Measurements from ENCODE around the gene CCDC92.

DNA sequence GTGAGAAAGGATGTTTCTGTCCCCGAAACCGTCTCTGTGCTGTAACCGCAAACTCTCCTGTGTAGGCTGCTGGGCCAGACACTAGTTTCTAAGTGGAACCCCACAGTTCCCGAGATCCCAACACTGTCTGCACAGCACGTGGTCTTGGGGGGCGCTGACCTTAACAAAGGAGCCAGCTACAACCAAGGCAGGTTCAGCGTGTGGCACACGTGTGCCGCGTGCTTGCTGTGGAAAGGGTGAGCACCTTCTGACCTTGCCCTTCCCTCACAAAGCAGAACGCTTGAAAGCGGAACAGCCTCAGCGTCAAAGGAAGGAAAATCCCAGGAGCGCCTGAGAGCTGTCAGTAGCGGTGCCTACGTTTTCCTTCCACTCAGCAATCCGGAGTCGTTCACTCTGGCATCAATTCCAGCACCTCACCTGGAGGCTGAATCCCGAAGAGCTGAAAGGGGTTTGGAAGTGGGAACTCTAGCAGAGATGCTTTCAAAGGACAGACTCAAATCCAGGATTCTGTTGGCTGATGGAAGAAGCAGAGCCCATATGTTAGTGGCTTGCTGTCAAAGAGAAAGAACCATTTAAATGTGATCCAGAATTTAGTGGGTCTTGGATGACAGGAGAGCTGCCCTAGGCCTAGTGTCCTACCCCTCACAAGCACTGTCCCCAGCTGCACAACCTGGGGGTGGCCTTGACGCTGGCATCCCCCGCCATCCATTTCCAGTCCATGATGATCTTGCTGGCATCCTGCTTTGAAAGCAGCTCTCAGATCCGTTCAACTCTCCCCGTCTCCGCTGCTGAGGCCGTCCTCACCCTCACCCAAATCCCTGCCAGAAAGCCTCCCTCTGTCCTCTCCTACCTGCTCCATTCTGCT lies 27.1 kb downstream of the CCDC92 start:
- TF ChIP-seq POLR2AphosphoS5 (IDR thresholded peaks at IDR 0.05; ENCODE audit: low read depth, low read length) = no peak
- no peak for TF ChIP-seq RELA (CRISPR knock-in tag; IDR thresholded peaks at IDR 0.05)
- TF ChIP-seq, protein P1, sequence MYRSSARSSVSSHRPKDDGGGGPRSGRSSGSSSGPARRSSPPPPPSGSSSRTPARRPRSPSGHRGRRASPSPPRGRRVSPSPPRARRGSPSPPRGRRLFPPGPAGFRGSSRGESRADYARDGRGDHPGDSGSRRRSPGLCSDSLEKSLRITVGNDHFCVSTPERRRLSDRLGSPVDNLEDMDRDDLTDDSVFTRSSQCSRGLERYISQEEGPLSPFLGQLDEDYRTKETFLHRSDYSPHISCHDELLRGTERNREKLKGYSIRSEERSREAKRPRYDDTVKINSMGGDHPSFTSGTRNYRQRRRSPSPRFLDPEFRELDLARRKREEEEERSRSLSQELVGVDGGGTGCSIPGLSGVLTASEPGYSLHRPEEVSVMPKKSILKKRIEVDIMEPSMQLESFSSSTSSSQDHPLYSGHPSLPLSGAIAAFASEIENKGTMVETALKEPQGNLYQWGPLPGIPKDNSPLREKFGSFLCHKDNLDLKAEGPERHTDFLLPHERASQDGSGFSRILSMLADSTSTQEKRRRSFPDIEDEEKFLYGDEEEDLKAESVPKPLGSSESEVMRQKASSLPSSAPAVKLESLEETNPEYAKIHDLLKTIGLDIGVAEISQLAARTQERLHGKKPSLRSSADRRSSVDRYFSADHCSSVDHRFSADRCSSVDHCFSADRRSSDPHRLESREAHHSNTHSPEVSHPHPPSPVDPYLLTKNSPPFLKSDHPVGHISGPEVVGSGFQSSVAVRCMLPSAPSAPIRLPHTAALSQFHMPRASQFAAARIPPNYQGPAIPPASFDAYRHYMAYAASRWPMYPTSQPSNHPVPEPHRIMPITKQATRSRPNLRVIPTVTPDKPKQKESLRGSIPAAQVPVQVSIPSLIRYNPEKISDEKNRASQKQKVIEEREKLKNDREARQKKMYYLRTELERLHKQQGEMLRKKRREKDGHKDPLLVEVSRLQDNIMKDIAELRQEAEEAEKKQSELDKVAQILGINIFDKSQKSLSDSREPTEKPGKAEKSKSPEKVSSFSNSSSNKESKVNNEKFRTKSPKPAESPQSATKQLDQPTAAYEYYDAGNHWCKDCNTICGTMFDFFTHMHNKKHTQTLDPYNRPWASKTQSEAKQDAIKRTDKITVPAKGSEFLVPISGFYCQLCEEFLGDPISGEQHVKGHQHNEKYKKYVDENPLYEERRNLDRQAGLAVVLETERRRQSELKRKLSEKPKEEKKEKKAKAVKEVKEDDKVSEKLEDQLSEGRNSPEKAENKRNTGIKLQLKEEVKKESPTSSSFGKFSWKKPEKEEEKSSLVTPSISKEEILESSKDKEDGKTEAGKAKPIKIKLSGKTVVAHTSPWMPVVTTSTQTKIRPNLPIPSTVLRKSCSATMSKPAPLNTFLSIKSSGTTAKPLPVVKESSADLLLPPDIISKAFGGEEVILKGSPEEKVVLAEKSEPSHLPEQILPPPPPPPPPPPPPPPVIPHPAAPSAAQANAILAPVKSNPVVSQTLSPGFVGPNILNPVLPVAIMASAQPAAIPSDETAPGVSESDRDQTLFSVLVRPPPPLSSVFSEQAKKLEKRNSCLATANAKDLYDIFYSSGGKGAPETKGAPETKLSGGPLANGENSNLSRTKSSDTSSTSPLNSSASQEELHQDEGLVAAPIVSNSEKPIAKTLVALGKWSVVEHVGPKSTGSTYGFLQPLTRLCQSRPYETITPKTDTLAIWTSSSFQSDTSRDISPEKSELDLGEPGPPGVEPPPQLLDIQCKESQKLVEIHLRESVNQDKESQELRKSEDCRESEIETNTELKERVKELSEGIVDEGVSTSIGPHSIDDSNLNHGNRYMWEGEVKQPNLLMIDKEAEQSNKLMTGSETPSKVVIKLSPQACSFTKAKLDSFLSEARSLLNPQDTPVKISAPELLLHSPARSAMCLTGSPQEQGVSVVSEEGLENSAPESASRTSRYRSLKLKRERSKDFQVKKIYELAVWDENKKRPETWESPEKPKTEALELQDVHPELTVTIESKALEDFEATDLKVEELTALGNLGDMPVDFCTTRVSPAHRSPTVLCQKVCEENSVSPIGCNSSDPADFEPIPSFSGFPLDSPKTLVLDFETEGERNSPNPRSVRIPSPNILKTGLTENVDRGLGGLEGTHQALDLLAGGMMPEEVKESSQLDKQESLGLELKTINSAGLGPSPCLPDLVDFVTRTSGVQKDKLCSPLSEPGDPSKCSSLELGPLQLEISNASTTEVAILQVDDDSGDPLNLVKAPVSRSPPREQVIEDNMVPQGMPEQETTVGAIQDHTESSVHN (CRISPR knock-in tag; IDR thresholded peaks at IDR 0.05) = no peak
- no peak for TF ChIP-seq RAD21 (CRISPR knock-in tag; IDR thresholded peaks at IDR 0.05)
- no peak for TF ChIP-seq ZNF564 (CRISPR knock-in tag; IDR thresholded peaks at IDR 0.05)
- TF ChIP-seq EP300 (IDR thresholded peaks at IDR 0.05; ENCODE audit: low read depth in 2 of 2, low read length in 2 of 2) = no peak
- no peak for TF ChIP-seq EP300 (CRISPR knock-in tag; IDR thresholded peaks at IDR 0.05; ENCODE audit: borderline replicate concordance)
- no peak for TF ChIP-seq ZFP90 (CRISPR knock-in tag; IDR thresholded peaks at IDR 0.05; ENCODE audit: borderline replicate concordance)
- no peak for TF ChIP-seq SP140L (CRISPR knock-in tag; IDR thresholded peaks at IDR 0.05; ENCODE audit: borderline replicate concordance)
- no peak for TF ChIP-seq ARNT2 (CRISPR knock-in tag; IDR thresholded peaks at IDR 0.05; ENCODE audit: low read depth)
- TF ChIP-seq, protein P2, sequence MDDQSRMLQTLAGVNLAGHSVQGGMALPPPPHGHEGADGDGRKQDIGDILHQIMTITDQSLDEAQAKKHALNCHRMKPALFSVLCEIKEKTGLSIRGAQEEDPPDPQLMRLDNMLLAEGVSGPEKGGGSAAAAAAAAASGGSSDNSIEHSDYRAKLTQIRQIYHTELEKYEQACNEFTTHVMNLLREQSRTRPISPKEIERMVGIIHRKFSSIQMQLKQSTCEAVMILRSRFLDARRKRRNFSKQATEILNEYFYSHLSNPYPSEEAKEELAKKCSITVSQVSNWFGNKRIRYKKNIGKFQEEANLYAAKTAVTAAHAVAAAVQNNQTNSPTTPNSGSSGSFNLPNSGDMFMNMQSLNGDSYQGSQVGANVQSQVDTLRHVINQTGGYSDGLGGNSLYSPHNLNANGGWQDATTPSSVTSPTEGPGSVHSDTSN (CRISPR knock-in tag; IDR thresholded peaks at IDR 0.05; ENCODE audit: borderline replicate concordance) = no peak

All from HepG2 (cell line).